ENCODE results near the gene VGLL4.

The VGLL4 gene

GRCh38 chr3:11662392-11662990 is 18.8 kb upstream of the VGLL4 start:
- DNase-seq (ENCODE audit: low read depth) = peak; percentile 43
- H3K4me3 ChIP-seq (ENCODE audit: control insufficient read depth, low read depth, low read length) = no peak overlapping the region
- TF ChIP-seq CTCF (conservative IDR thresholded peaks at IDR 0.05; ENCODE audit: control insufficient read depth, insufficient read depth, low read depth, low read length) = peak; percentile 64

GRCh38 chr3:11661827-11662226 is 18.1 kb upstream of the VGLL4 start:
- peak; percentile 79 for DNase-seq (ENCODE audit: low read depth)
- H3K4me3 ChIP-seq (ENCODE audit: control insufficient read depth, low read depth, low read length) = no peak overlapping the region
- TF ChIP-seq CTCF (conservative IDR thresholded peaks at IDR 0.05; ENCODE audit: control insufficient read depth, insufficient read depth, low read depth, low read length) = no peak

- H3K4me3 ChIP-seq (ENCODE audit: control insufficient read depth, low read depth, low read length) = no peak overlapping the region
- DNase-seq (ENCODE audit: low read depth) = no peak
- no peak for TF ChIP-seq CTCF (conservative IDR thresholded peaks at IDR 0.05; ENCODE audit: control insufficient read depth, insufficient read depth, low read depth, low read length)
Observed at GRCh38 chr3:11661052-11661656, 17.4 kb upstream of the VGLL4 start.

- no peak for TF ChIP-seq CTCF (conservative IDR thresholded peaks at IDR 0.05; ENCODE audit: control insufficient read depth, insufficient read depth, low read depth, low read length)
- no peak for DNase-seq (ENCODE audit: low read depth)
- H3K4me3 ChIP-seq (ENCODE audit: control insufficient read depth, low read depth, low read length) = no peak overlapping the region
Observed at GRCh38 chr3:11660242-11660641, 16.5 kb upstream of the VGLL4 start.

- TF ChIP-seq CTCF (conservative IDR thresholded peaks at IDR 0.05; ENCODE audit: control insufficient read depth, insufficient read depth, low read depth, low read length) = no peak
- no peak for DNase-seq (ENCODE audit: low read depth)
- no peak overlapping the region for H3K4me3 ChIP-seq (ENCODE audit: control insufficient read depth, low read depth, low read length)
Observed at GRCh38 chr3:11658180-11658579, 14.5 kb upstream of the VGLL4 start.

- TF ChIP-seq CTCF (conservative IDR thresholded peaks at IDR 0.05; ENCODE audit: control insufficient read depth, insufficient read depth, low read depth, low read length) = peak; percentile 32
- H3K4me3 ChIP-seq (ENCODE audit: control insufficient read depth, low read depth, low read length) = no peak overlapping the region
- no peak for DNase-seq (ENCODE audit: low read depth)
Observed at GRCh38 chr3:11655196-11655928, 11.6 kb upstream of the VGLL4 start.

Data from fibroblast of mammary gland (primary cell).